Endometrial microvascular endothelial cells (primary cell): Measurements from ENCODE around the gene ATF7. TPM values are rescaled to one million over a fixed set of nuclear protein-coding genes. Genes with fewer than 3 reads are reported as not detected.
"Not testable (repeated sequence)": the region's sequence is repeated elsewhere in the genome, so short reads cannot be mapped to it uniquely, and the experiment has no call there.

Experiments used
- in situ Hi-C: cut with HindIII; loops from 2 replicates; pipeline ENCODE4 v1.10.0; 2017; ENCODE audit warnings: low sequenced_read_pairs, low pct_unique_long_range_greater_than_20kb; ENCODE audit errors: inconsistent ontology term
- total RNA-seq: library from RNA; depleted of rRNA; stranded (reverse); fragments of >200 nt; gene quantifications from one replicate; pipeline ENCODE4 v1.2.3, GENCODE V29; 2015; ENCODE audit errors: inconsistent ontology term

Gene ATF7
- total RNA-seq, 1 donor from 2014 or later = 39.3 TPM

DNA sequence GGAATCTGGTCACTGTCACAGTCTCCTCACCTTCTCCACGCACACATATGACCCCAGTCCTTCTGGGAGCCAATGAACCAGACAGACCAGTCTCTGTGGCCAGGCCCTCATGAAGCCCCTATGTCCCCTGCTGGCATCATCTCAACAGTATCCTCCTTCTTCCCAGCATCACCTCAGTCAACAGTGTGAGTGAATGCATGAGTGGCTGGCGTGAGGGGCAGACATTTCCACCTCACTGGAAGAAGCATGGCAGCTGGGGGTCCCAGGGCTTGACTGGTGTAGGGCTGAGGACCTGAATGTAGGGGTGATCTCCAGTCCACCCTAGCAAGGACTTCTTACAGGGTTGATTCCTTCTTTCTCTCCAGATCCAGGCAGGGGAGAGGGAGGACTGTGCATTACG lies 128.7 kb downstream of the ATF7 start:
- in situ Hi-C loops = no loop called here

DNA sequence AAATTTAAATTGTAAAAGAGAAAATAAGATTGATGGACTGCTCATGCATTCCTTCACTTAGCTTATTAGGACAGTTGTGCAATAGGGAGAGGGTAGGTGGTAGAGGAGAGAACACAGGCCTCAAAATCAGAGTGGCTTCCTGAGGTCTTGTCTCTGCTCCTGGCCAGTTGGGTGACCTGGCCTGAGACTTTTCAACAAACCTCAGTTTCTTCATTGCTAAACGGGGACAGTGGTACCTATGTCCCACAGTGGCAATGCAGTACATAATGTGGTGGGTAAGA lies 129.5 kb downstream of the ATF7 start:
- in situ Hi-C loops = no loop called here

DNA sequence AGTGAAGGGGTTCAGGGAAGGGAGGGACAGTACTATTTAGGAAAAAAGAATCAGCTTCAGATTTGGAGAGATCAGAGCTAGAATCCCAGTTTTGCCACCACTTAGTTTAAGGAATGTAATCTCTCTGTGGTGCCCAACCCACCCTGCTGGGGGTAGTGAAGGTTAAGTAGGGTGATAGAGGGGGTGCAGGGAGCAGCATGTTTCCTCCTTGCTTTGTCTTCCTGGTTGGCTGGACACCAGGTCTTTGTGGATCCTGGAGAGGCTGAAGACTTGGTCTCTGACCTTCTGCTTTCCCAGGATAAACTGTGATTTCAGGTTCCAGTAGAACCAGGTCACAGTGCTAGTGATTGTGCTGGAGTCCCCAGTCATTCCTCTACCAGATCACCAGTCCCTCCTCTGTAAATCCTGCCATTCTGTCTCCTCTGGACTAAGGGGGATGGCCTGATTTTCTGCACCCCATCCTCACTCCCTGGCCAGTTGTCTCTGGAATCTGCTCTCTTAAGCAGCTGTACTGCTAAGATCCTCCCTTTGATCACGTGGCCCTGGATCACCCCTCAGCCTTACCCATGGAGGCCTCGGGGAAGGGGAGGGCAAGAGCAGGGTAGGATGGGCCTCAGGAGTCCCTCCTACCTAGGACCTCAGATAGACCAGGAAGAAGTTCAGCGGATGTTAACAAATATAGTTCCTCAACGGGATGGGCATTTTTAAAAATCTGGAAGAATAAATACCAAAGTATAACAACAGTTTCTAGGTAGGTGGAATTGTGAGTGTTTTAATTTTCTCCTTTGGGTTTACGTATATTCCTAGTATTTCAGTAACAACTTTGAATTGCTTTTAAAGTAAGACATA lies 130.1 kb downstream of the ATF7 start:
- in situ Hi-C loops = no loop called here

DNA sequence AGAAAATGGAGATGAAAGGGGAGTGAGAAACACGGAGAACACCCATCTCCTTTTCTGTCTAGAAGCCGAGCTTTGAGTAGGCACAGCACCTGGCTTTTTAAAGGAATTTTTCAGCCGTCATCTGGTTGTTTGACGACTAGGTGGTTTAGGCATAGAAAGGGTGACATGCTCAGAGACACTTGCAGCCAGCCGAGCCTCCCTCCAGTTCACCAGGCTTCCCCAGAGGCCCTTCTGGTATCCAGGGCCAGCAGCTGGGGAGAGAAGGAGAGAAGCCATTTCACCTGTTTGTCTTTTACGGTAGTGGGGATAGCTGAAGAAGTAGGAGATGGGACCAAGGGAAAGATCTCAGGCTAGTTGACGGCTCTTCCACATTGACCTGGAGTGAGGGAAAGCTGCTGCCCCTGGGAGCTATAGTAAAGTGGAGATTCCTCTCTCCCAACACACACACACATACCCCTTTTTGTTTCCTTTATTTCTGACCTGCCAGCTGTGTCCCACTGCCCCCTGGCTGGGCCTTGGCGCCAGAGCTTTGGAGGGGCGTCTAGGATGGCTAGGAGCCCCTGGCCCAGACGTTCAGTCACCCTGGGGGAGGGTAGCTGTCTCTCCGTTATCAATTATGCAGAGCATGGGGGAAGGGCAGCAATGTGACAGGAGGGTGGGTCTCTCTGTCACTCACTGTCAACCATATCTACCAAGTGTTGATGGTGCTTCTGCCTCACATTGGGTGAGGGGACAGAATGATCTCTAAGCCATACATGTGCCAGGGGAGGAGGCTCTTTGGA lies 132.4 kb downstream of the ATF7 start:
- in situ Hi-C loops = no loop called here

DNA sequence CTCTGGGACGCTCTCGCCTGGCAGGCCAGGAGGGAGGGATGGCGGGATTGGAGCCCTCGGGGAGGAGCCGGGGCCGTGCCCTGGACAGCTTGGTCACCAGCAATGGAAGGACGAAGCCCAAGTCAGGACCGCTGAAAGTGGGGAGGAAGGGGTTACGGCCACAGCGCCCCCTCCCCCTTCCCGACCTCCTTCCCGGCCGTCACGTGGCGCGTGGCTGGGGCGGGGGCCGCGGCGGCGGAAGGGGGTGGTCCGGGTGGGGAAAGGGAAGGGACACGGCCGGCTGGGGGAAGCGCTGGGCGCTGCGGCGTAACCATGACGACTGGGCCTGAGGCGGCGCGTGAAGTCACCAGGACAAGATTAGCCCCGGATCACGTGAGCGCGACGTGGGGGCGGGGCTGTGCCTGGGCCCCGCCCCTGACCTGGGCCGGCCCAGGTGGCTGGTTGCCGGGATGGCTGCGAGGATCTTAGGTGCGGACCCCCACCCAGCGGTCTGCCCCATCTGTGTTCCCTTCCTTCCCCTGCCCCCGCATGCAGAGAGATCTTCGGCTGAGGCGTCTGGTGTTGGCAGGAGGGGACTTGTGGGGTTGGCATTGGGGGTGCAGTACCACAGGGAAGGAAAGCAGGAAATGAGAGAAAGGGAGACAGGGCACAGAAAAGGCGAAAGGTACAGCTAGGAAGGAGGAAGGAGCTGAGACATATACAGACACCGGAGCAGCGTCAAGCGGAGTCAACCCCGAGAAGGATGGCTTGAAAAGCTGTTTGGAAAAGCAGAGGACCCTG lies 133.2 kb downstream of the ATF7 start:
- in situ Hi-C loops = no loop called here

DNA sequence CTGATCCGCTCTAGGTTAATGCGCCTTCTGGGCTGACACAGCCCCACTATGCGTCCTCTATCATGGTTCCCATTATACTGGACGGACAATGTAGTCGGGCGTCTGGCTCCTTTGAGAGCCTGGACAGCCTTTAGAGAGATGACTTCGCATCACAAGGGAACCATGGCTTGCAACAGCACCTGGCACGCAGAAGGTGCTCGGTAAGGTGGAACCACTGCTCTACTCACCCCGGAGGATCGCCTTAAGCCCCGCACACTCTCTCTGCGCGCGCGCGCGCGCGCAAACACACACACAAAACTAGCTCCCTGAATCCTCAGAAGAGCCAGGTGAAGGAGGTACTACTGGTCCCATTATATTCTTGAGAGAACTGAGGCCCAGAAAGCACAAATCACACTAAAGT lies 134.0 kb downstream of the ATF7 start:
- in situ Hi-C loops = no loop called here

DNA sequence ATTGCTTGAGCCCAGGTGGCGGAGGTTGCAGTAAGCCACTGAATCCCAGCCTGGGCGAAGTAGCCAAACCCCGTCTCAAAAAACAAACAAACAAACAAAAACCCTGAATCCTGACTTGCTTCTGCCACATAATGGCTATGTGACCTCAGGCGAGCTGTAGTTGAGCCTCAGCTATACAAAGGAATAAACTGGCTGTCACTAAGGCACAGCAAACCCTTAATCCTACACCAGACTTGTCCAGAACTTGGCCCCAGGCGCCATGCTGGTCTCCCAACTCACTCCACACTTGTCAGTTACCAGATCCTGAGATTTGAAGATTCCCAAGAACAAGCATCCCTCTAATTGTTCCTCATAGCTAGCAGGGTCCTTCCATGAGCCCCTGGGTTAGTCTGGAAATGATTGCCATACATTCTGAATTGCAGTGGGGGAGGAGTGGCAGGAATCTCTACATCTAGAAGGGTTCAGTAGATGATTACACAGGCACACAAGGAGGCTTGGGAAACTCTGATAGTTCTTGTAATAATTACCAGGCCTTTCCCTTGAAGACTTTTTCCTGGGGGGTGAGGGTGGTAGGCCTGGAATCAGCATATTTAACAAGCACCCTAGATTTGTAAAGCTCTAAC lies 136.8 kb downstream of the ATF7 start:
- in situ Hi-C loops = no loop called here

DNA sequence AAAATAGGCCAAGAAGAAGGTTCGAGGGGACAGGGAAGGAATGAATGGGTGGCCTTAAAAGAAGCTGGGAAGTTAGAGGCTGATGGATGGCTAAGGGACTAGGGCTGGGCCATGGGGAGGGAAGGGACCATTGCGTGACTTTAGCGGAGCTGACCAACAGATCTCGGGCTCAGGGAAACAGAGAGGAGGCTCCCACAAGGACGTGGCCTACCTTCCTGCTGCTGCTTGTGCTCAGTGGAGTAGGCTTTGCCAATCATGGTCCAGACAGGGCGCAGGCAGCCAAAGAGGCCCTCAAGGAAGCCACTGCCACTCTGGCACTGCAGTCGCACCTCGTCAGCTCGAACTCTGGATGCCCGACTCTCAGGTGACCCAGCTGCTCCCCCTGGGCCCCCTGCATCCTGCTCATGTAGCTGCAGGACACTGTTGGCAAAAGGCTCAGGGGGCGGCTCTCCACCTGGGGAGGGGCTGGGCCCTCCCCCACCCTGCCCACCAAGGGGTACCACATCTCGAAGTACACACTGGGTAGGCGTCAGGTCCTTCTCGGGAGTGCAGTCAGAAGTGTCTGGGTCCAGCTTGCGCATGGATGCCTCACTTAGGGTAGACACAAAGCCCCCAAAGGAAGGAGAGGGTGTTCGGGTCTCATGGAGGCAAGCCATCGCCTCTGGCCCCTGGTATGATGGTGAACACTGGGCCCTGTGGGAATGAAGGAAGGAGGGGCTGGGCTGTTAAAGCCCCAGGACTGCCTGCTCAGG lies 139.3 kb downstream of the ATF7 start:
- in situ Hi-C loops = no loop called here

DNA sequence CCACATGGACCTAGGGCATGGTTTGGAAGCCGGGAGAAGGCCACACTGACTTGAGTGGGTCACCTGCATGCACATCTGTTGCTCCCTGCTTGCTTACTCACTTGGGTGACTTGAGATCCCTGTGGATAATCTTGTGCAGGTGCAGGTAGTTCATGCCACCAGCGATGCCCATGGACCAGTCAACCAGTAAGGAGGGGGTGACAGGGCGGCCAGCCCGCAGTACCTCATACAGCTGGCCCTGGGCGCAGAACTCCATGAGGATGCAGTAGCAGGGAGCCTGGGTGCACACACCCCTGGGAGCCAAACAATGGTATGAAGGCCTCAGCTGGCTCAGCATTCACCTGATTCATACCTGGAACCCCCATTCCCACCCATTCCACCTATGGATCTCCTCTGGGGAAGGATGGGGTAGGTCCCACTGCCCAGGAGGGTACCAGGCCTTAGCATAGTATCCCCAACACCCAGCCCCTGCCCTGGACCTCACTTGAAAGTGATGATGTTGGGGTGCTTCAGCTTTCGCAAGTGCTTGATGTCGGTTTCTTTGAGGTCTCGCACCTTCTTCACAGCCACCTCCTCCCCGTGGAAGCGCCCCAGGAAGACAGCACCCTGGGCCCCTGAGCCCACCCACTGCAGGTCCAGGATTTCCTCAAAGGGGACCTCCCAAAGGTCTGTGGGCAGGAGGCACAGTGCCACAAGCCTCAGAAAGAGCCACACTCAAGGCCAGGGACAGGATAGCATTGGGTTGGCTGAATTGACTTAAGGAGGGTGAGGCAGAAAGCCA lies 140.0 kb downstream of the ATF7 start:
- in situ Hi-C loops = no loop called here

DNA sequence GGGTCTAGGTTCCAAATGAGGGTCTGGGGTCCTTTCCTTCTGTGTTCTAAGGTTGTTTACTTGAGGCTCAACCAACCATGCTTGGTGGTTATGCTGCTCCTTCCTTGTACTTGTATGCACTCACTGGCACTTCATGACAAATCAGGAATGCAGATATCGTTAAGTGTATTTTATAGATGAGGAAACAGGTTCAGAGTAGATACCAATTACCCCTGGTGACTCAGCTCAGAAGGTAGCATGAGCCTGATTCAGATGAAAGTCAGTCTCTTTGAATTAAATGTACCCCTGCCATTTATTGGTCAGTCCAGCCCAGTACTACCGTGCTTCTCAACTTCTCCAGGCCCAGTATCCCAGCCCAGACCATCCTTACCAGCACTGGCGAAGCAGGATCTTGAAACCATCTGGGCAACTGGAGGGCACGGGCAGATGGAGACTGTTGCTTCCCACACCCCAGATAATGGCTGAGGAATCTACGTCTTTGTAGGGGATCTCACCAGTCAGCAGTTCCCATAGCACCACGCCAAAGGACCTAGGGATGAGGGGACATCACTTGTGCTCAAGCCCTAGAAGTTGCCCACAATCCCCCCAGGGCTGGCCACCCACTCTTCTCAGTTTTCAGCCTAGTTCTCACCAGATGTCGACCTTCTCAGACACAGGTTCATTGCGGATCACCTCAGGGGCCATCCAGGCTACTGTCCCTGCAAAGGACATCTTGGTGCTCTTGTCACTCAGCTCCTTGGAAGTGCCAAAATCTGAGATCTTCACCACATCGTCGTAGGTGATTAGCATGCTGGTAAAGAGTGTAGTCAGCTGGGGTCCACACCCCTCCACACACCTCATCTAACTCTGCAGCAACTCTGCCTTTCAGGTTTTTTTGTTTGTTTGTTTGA lies 141.3 kb downstream of the ATF7 start:
- in situ Hi-C loops = no loop called here

DNA sequence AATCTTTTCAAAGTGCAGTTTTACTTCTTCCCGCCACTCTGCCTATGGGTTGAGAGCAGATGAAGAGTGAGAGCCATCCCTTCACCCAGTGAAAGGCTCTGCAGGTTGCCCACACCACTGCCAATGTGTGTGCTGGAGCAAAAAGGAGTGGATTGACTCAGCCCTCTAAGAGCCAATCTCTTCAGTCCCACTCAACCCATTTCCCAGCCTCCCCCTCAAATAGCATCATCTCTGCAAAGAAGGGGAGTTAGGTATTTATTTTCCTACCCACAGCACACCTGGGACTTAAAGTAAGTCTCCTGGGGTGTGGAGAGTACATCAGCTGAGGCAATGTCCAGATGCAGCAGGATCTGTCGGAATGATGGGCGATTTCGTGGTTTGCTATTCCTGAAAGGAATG lies 142.2 kb downstream of the ATF7 start:
- in situ Hi-C loops = no loop called here

DNA sequence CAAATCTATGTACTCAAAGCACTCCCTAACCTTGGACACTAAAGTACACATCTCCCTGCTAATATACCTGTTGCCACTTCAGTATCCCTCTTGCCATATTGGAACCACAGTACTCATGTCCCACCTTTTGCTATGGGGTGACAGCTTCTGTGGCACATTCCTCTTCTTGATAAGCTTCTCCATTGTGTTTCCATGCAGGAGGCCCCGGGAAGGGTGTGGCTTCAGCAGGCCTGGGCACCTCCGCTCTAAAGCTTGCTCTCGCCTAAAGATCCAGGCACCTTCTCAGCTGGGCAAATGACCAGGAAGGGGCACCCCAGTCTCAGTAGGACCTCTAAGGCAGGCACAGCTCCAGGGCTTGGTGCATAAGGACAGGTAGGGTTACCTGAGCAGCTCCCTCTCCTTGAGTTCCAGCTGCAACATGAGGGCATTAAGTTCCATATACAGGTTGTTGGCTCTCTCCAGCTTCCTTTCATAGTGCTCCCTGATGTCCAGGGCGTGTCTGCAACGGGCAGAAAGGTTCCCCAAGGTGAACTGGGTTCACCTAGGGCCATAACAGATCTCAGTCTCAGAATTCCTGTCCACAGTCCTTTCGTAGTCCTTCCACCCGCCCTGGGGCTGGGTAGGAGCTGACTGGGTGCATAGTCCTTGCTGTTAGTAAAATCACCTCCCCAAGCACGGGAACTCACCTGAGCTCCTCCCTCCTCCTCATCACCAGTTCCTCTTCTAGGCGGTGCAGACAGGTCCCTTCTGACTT lies 142.8 kb downstream of the ATF7 start:
- in situ Hi-C loops = no loop called here

DNA sequence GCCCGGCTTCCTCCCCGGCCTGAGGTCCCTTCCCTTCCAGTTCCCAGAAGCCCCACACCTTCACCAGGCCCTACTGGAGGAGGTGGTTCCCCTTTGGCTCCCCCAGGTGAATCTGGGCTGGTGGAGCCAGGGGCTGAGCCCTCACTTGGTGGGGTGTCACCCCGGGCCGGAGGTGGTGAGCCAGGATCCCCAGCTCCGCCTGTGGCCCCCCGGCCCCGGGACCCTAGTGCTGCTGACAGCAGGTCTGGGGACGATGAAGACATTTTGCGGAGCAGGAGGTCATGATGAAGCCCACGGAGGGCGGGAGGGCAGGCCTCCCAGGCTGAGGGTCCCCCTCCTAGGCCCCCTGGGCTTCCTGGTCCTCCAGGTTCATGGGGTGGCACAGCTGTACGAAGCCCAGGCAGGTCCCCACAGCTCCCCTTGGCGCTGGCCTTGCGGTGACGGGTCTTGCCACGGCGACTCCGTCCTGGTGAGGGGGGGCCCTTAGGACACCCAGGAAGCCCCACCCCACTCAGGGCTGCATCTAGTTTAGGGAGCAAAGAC lies 143.5 kb downstream of the ATF7 start:
- in situ Hi-C loops = no loop called here

DNA sequence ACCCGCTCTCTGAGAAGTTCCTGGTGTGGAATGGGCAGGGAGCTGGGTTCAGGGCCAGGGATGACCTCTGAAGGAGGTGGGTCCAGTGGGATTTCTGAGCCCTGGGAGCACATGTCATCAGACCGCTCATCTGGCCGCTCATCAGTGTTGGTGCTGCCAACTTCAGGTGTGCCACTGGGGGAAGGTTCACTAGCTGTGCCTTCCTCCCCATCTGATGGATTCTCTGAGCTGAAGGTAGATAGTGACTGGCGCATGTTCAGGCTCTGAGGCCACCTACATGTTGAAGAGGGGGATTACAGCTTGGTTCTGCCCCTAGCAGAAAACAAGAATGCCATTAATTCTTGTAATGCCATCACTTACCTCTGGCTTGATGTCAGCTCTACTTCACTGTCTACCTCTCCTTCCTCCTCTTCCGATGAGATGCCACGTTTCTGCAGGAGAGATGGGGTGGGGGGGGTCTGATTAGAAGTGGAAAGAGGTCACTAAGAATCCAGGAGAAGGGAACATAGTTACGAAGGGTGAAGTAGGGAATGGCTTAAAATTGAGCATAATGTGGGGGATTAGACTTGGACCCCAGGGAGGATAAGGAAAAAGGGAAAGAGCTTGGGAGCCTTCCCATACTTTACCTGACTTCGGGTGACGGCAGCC lies 144.1 kb downstream of the ATF7 start:
- in situ Hi-C loops = no loop called here

DNA sequence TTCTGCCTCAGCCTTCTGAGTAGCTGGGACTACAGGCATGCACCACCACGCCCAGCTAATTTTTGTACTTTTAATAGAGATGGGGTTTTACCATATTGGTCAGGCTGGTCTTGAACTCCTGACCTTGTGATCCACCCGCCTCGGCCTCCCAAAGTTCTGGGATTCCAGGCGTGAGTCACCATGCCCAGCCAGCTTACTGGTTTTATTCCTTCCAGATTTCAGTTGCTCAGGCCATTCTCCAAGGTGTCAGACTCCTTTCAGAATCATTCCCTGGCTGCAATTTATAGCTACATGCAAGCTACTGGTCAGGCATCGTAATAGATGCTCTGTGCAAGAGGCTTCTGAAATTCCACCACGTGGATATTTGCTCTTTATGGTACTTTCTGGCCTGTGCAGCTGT lies 144.7 kb downstream of the ATF7 start:
- in situ Hi-C loops = not testable (repeated sequence)
